ENCODE measurements around the gene JPH2.
"Not testable (repeated sequence)": the region's sequence is repeated elsewhere in the genome, so short reads cannot be mapped to it uniquely, and the experiment has no call there.

The JPH2 gene

DNA sequence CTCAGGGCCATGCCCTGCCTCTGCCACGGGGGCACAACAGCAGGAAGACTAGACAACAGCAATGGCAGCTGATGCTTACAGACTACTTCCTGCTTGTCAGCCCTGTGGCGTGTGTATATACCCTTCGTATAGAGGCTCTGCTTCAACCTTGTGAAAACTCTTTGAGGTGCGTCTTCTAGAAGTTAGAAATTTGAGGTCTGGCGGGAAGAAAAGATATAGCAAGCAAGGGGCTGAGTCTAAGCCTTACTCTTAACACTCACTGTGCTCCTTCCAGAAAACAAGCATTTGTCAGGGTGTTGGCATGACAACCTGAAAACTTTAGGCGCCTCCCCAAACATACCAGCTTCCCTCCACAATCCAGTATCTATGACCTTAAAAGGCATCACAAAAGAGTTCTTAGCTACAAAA lies 33.3 kb downstream of the JPH2 start:
- DNase-seq: peak; percentile 64

DNA sequence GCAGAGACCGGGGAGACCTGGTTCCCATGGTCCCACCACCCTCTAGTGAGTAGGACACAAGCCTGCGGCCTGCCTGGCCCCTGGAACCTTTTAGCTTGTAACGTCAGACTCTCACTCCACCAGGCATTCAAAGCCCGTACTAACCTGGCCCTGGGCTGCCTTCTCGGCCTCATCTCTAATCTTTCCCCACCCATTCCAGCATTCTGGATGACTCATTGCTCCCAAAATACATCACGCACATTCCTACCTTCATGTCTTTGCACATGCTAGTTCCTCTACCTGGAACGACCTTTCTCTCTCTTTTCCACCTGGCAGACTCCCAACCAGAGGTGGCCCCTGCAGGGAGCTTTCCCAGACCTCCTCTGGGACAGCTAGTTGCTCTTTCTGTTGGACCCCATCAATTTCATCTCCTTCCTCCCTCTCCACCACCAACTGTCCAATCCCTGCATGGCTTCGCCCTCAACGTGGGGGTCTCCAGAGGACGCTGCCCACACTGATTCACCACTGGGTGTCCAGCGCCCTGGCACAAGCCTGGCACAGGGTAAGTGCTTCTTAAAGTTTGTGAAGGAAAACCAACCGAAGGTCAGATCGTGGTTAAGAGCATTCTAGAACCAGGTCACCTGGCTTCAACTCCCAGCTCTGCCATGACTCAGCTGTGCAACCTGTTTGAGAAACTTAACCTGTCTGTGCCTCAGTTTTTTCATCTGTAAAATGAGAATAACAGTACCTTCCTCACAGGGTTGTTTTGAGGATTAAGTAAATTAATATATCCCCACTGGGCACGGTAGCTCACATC lies 35.2 kb downstream of the JPH2 start:
- DNase-seq: no peak

DNA sequence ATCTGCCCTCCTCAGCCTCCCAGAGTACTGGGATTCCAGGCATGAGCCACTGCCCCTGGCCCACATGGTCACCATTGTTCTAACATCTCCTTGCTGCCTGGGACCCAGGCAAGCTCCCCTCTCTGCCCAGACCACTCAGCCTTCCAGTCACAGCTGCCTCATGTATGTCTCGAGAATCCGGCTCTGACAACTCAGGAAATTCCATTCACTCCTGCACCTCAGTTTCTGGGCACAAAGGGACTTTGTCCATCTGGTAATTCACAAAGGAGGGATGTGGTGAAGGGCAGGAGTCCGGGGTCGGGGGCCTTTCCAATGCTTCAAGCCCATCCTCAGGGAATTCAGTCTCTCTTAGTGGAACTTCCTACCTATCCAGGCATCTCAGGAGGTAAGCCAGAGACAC lies 40.7 kb downstream of the JPH2 start:
- DNase-seq: no peak

DNA sequence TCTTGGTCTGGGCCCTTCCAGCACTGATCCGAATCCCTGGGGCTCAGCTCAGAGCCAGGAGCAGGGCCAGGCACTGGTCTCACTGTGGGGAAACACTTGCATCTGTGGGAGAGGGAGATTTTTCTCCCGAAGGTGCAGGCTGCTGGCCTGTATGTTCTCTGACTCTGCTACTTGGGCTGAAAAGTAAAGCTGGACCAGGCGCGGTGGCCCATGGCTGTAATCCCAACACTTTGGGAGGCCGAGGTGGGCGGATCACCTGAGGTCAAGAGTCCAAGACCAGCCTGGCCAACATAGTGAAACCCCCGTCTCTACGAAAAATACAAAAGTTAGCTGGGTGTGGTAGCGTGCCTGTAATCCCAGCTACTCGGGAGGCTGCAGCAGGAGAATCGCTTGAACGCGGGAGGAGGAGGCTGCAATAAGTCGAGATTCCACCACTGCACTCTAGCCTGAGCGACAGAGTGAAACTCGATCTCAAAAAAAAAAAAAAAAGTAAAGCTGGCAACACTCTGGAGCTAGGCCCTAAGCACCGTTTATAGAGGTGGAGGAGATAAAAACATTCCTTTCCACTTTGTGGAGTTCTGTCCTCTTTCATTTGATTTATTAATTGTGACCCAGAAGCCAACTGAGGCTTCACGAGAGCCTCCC lies 41.7 kb downstream of the JPH2 start:
- DNase-seq: no peak

DNA sequence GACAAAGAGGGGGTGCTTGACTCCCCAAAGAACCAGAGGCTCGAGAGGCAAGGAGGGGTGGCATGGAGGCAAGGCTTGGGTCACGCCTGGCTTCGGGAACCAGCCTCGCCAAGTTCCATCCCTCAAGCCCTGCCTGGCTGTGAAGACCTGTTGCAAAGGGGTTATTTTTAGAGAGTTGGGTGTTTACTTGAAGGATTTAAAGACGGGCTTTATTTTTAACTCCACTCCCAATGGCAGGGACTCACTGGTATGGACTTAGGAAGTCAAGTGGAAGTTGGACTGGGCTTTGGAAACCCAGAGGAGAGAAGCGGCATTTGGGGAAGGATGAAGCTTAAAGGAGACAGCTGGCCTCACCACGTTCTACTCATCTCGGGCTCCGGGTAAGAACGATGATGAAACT lies 43.1 kb downstream of the JPH2 start:
- no peak for DNase-seq

DNA sequence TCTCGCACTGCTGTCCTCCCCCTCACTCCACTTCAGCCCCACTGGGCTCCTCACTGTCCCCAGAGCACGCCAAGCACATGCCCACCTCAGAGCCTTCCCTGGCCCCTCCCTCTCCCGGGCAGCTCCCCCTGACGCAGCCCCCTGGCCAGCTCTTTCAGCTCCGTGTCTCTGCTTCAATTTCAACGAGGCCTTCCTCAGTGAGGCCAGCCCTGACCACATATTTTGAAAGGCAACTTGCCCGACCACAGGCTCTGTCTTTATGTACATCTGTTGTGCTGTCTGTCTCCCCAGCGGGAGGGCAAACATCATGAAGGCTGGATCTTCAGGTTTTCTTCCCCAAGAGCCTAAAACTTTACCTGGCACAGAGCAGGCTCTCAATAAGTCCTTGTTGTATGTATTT lies 44.6 kb downstream of the JPH2 start:
- no peak for DNase-seq

DNA sequence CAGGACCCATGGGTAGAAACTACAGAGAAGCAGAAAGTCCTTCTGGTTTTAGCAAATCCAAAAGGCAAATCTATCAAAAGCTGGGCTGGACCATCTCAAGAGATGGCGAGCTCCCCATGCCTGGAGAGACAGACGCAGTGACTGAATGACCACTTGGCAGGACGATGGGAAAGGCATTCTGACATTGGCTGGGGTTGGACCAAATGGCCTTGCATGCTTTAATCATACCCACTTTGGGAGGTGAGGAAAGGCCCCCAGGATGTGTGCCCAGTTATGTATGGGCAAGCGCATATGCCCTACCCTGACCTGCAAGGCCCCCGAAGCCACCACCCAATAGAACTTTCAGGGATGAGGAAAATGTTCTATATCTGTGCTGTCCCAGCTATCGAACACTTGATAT lies 45.1 kb downstream of the JPH2 start:
- no peak for DNase-seq

DNA sequence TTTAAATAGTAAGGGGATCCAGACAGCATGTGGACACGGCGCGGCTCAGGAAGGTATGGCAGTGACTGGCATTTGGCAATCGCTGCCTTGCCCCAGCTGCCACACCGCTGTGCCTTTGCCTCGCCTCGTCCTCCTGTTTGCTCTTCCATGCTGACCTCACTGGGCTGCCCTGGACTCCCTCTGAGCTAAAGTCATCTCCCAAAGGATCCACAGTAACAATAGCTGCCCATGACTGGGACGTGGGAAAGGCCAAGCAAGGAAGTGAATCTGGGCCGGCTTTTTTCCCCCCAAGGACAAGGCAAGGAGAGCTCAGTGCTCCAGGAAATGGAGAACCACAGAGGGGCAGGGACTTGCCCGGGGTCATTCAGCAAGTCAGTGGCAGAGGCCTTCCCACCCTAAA lies 48.1 kb downstream of the JPH2 start:
- no peak for DNase-seq

DNA sequence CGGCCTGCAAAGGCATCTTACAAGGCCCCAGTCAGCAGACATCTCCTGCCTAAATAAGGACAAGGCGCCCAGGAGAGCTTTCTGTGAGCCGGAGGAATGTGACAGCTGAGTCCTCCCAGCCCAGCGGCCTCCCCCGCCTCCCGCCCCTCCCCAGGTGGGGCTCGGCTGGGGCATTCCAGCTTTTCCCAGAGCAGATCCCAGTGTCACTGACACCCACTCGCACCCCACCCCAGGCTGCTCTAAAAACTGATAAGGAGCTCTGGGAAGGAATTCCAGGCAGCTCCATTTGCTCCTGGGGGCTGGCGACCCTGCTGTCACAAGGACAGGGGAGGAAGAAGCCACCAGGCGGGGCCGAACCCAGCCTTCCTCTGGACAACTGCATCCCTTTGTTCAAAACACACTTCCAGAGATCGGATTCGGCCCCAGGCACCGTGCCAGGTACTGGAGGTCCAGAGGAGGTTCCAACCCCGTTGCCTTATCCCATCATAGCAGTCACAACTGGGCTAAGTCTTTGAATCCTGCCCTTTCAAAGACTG lies 49.7 kb downstream of the JPH2 start:
- DNase-seq: no peak

DNA sequence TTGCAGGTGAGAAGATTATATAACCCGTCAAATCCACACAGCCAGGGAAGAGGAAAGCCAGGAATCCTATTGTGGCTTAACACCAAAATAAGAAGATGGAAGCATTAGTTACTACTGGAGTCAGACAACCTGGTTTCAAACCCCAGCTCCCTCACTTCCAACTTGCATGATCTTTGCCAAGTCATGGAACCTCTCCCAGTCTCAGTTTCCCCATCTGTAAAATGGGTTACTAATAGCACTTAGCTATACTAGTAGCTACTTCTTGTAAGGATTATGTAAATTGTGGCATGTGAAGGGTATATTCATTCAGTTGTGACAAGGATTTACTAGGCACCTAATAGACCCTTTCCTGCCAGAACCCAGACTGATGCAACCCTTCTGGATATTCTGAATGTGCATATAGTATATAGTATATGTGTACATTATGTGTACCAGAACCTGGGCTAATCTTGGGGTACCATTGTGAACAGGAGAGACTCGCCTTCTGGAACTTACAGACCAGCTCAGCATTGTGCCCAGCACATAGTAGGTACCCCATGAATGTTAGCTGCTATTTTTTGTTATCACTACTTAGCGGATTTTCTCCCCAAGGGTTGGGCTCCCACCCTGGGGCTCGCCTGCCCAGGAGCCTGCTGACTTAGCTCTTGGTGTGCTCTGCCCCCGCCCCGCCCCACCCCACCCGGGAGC lies 50.3 kb downstream of the JPH2 start:
- no peak for DNase-seq

DNA sequence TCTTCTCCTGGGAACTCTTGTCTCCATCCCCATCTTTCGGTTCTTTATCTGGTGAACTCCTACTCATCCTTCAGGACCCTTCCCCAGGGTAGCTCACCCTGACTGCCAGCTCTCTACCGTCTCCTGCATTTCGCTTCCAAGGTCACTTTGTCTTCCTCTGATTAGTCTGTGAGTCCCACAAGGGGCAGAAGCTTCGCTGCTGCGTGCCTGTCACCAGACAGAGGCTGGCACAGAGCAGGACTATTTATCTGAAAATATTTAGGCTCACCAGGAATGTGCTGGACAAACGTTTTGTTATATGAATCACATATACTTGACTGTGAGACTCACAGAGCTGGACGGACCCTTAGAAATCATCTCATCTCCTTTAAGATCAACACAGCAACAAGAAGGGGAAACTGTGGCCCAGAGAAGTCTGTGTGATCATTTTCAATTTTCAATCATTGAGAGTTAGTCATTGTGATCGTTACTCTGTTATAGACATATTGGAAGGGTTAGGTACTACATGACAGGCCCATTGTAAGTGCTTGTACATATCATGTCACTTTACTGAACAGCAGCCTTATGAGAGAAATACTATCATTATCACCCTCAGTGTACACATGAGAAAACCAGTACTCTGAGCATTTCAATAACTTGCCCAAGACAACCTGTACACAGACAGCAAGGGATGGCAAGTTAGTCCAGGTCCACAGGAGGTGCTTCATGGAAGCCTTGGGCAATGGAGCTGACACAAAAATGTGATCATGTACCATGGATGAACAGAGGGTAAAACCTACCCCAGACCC lies 51.4 kb downstream of the JPH2 start:
- no peak for DNase-seq

DNA sequence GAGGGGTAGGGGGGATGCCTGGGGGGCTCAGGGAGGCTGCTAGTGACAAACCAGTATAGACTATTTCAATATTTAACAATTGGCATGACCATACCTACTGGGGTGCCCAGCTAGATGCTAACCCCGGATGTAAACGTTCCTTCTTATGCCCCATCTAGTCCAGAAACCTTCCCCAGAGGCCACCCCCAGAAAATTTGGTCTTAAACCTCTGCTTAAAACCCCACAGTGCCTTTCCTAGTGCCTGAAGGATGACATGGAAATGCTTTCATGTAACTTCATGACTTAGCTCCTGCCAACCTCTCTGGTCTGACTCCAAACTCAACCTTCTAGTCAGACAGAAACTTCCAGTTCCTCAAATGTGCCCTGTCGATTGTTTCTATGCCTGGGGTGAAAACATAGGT lies 52.0 kb downstream of the JPH2 start:
- DNase-seq: no peak

DNA sequence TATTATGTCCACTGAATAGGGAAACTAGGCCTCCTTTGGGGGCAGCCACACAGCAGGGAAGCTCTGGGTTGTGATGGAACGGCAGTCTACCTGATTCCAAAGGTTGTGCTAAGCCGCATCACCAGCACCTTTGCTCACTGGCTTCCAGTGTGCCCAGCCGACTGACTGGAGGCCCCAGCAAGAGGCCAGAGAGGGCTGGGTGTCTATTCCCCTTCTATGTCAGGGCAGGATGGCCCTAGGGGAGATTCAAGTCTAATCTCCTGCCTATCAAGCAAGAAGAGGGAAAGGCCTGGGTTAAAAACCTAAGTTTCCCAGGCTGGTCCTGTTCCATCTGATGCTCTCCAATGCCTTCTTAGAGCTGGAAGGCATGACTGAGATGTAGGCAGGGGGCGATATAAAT lies 53.6 kb downstream of the JPH2 start:
- no peak for DNase-seq

DNA sequence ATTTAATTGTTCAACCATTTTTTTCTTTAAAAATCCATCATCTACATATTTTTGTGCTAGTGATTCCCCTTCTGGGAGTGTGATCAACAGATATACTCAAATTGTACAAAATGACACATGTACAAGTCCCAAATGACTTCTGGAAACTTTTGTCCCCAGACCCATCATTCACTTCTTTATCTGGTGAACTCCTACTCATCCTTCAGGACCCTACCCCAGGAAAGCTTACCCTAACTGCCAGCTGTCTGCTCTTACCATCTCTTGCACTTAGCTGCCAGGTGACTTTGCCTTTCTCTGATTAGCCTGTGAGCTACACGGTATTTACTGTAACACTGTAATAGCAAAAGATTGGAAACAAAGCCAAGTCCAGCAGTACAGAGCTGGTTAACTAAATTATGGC lies 55.3 kb downstream of the JPH2 start:
- DNase-seq: no peak

DNA sequence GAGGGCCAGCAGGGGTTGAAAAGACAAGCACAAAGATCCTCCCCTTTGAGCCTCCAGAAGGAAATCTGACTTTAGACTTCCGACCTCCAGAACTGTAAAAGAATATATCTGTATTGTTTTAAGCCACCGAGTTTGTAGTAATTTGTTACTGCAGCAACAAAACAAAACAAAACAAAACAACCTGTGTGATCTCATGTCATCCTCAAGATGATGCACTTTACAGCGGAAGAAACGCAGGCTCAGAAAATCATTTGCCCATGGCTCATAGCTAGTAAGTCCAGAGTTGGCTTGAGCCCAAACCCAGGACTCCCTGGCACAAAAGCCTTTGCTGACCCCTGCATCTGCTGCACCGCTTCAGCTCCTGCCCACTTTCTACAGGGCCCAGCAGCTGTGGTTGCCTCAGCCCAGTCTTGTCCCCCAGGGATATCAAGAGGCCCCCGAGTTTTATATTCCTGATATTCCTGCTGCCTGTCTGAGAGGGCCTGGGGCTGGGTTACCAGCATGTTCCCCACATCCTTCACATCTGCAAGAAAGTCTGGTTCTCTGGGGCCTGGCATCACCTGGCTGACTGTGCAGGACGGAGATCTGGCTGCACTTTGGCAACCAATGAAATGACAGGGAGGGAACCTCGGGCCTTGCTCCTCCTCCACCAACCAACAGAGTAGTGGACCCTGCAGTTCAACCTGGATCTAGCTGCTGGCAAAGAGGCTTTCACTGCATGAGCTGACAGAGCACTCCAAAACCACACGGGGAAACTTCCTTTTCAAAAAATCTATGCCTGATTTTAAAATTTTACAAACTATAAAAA lies 56.9 kb downstream of the JPH2 start:
- no peak for DNase-seq

DNA sequence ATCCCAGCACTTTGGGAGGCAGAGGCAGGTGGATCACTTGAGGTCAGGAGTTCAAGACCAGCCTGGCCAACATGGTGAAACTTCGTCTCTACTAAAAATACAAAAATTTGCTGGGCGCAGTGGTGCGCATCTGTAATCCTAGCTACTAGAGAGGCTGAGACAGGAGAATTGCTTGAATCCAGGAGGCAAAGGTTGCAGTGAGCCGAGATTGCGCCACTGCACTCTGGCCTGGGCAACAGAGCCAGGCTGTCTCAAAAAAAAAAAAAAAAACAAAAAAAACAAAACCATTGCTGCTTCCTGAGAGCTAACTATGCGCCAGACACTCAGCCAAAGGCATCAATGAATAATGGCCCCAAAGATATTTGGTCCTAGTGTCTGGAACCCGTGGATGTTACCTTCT lies 57.7 kb downstream of the JPH2 start:
- DNase-seq: not testable (repeated sequence)

DNA sequence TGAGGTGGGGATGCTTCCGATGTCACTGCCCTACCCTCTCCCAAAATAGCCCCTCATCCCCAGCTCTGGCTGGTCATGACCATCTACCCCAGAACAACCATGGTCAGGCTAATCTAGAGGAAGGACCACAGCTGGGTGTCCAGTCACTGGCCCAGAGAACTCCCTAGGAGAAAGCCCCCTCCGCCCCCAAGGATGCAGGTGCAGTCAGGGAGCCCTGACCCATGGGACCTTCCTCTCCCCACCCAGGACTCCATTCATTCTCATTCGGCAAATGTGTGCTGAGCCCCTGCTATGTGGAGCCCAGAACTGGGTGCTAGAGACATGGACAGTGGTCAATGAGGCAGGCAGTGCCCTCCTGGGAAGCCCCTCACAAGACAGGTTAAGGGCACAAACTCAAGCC lies 60.5 kb downstream of the JPH2 start:
- DNase-seq: no peak

DNA sequence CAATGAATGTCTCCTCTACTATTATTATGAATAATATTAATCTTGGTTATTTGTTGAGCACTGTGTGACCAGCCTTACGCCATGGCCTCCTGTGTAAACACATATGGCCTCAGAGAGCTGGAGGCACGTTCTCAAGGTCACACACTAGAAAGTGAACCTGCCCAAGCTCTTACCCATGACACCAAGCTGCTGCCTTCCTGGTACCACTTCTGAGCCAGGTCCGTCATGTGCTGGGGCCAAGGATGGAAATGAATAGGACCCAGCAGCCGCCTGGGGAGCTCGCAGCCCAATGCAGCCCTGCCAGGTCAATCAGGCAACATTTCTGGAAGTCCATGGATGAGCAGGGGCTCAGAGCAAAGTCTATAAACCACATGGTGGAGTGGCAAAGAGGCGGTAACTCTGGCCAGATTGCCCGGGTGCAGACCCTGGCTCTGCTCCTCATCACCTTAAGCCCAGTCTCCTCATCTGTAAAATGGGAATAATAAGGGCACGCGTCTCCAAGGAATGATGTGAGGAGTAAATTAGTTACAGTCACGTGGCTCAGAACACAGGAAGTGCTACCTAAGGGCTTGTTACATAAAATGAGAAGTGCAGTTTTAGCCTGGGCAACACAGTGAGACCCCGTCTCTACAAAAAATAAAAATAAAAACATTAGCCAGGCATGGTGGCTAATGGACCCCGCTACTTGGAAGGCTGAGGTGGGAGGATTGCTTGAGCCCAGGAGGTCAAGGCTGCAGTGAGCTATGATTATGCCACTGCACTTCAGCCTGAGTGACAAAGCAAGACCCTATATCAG lies 61.5 kb downstream of the JPH2 start:
- DNase-seq: no peak

DNA sequence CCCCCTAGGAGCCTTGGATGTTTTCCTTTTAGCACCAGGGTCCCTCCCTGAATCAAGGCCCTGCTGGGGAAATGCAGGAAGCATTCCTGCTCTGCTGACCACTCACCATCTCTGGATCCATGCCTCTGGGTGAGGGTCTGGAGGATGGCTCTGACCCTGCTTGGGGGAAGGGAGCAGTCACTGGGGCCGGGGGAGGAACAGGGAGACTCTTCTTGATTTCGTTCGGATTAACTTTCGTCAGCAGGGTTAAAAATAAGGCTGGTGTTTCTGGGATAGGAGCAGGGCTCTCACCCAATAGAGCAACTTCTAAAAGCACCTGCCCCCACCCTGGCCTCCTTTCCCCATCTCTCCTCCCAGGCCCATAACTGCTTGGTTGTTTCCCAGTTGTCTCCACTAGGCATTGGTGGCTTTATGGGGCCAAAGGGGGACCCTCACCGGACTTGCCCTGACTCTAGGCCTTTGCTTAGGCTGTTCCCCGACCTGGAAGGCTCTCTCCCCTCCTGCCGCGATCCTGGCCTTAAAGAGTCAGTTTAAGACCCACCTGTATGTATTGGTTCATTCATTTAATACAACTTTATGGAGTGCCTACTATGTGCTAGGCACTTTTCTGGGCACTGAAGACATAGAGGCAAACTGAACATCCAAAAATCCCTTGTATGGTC lies 63.0 kb downstream of the JPH2 start:
- no peak for DNase-seq

DNA sequence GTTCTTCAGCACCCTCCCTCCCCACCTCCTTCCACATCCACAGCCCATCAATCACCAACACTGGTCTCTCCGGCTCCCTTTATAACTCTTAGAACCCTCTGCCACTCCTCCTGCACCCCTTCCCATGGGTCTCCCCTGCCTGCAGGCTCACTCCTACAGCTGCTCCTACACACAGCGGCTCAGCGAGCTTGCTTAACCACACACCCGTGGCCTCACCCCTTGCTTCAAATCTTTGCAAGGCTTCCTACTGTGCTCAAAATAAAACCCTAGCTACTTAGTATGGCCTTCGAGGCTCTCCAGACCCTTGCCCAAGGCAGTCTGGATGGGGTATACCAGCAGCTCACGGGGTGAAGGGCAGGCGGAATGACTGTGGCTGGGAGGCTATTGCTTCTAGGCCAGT lies 63.7 kb downstream of the JPH2 start:
- DNase-seq: no peak

All from CD4-positive, alpha-beta T cell treated with Interleukin-17A for 1 hour (primary cell).